Putamen (tissue), 1 donor: ENCODE data around the gene COBLL1.

Experiments used
- DNase-seq: peaks from one replicate; pipeline ENCODE4 v3.0.0-alpha.2; 2016; ENCODE audit warnings: low spot score

Gene COBLL1

GRCh38 chr2:164681009-164681408 lies 160.6 kb downstream of the COBLL1 start:
- DNase-seq: no peak

GRCh38 chr2:164678631-164679149 lies 162.9 kb downstream of the COBLL1 start:
- DNase-seq: no peak

GRCh38 chr2:164677733-164678132 lies 163.9 kb downstream of the COBLL1 start:
- DNase-seq: no peak

- no peak for DNase-seq
These were observed 164.4 kb downstream of the COBLL1 start for GRCh38 chr2:164677271-164677670.

- no peak for DNase-seq
These were observed 165.9 kb downstream of the COBLL1 start for GRCh38 chr2:164675687-164676086.

- DNase-seq: no peak
These were observed 166.6 kb downstream of the COBLL1 start for GRCh38 chr2:164675027-164675426.

- no peak for DNase-seq
These were observed 169.8 kb downstream of the COBLL1 start for GRCh38 chr2:164671664-164672396.

- DNase-seq: no peak
These were observed 172.3 kb downstream of the COBLL1 start for GRCh38 chr2:164669291-164669690.

- DNase-seq: no peak
These were observed 174.1 kb downstream of the COBLL1 start for GRCh38 chr2:164667566-164667965.

GRCh38 chr2:164664070-164664469 lies 177.6 kb downstream of the COBLL1 start:
- no peak for DNase-seq

GRCh38 chr2:164662868-164663631 lies 178.6 kb downstream of the COBLL1 start:
- DNase-seq: no peak

GRCh38 chr2:164662066-164662465 lies 179.6 kb downstream of the COBLL1 start:
- DNase-seq: no peak

GRCh38 chr2:164661349-164661748 lies 180.3 kb downstream of the COBLL1 start:
- no peak for DNase-seq

GRCh38 chr2:164657129-164657528 lies 184.5 kb downstream of the COBLL1 start:
- no peak for DNase-seq

- DNase-seq: no peak
These were observed 185.9 kb downstream of the COBLL1 start for GRCh38 chr2:164655750-164656149.

- DNase-seq: no peak
These were observed 186.3 kb downstream of the COBLL1 start for GRCh38 chr2:164655336-164655735.

GRCh38 chr2:164651361-164651760 lies 190.3 kb downstream of the COBLL1 start:
- no peak for DNase-seq

GRCh38 chr2:164644036-164644700 lies 197.5 kb downstream of the COBLL1 start:
- DNase-seq: no peak

- no peak for DNase-seq
These were observed 198.6 kb downstream of the COBLL1 start for GRCh38 chr2:164642946-164643555.

- DNase-seq: no peak
These were observed 199.4 kb downstream of the COBLL1 start for GRCh38 chr2:164642268-164642667.
